Ascending aorta (tissue), 2 donors: ENCODE data around the gene DOHH. TPM values are rescaled to one million over a fixed set of nuclear protein-coding genes. Genes with fewer than 3 reads are reported as not detected.
A peak's percentile ranks its signal among the peaks of the same experiment; 100 is the strongest.
"Not testable (repeated sequence)": the region's sequence is repeated elsewhere in the genome, so short reads cannot be mapped to it uniquely, and the experiment has no call there.

Source experiments
- DNase-seq, 2 donors: peaks; one replicate each; pipeline ENCODE4 v3.0.0-alpha.2; 2019; ENCODE audit warnings: low spot score in 2 of 2
- H3K27ac ChIP-seq, 2 donors: fragments of 200-600 bp; sonication (generic); one replicate each; pipeline ENCODE4 v1.5.1; 2016 to 2017; ENCODE audit warnings: mild to moderate bottlenecking in 1 of 2
- H3K27me3 ChIP-seq: fragments of 200-600 bp; sonication (generic); one replicate; pipeline ENCODE4 v1.5.1; 2017
- H3K36me3 ChIP-seq, 2 donors: fragments of 200-600 bp; sonication (generic); one replicate each; pipeline ENCODE4 v1.5.1; 2016
- H3K4me1 ChIP-seq, 2 donors: fragments of 200-600 bp; sonication (generic); one replicate each; pipeline ENCODE4 v1.5.1; 2016 to 2017; ENCODE audit warnings: mild to moderate bottlenecking in 1 of 2
- H3K4me3 ChIP-seq, 2 donors: fragments of 200-600 bp; sonication (generic); one replicate each; pipeline ENCODE4 v1.5.1; 2016 to 2017; ENCODE audit warnings: mild to moderate bottlenecking in 1 of 2
- H3K9me3 ChIP-seq, 2 donors: fragments of 200-600 bp; sonication (generic); one replicate each; pipeline ENCODE4 v1.5.1; 2016
- intact Hi-C: fragments of 100-400 bp; cut with DNase I; formaldehyde crosslinking; loops from one replicate; pipeline ENCODE4 v1.15.1; 2023
- total RNA-seq: library from RNA; depleted of rRNA; stranded (reverse); fragments of >200 nt; gene quantifications from one replicate; pipeline ENCODE4 v1.1.0, GENCODE V29; 2016
- TF ChIP-seq, protein P1 (sequence below), 3 experiments: fragments of 200-600 bp in 2 of 3; fragments of 450-650 bp in 1 of 3; sonication (generic) in 2 of 3; IDR thresholded peaks; one replicate each; pipeline ENCODE4 v1.5.1; 2016 to 2019; ENCODE audit warnings: antibody characterized with exemption in 3 of 3, mild to moderate bottlenecking in 1 of 3, moderate library complexity in 1 of 3

The DOHH gene
- total RNA-seq, 1 donor from 2014 or later, result 40.9 TPM

DNA sequence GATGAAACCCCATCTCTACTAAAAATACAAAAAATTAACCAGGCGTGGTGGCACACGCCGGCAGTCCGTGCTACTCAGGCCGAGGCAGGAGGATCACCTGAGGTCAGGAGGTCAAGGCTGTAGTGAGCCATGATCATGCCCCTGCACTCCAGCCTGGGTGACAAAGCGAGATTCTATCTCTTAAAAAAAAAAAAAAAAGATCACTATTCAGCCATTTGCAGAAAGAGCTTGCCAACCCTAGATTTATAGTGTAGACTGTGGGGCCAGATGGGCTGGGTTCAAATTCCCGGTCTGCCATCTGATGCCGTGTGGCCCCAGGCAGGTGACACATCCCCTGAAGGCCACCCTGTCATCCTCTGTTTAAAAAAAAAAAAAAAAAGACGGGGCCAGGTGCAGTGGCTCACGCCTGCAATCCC lies 49.0 kb downstream of the DOHH start:
- Histone ChIP-seq H3K27ac (peak overlapping the region; percentile 96 to 99), H3K4me1 (peaks cover 0 to 20% of the 10 kb centered on the region in 2 donors), H3K9me3 (no peaks in the 10 kb centered on the region), H3K4me3 (no peak overlapping the region), H3K36me3 (peaks cover 68 to 79% of the 10 kb centered on the region in 2 donors), H3K27me3 (no peaks in the 10 kb centered on the region)
- TF ChIP-seq, protein P1, sequence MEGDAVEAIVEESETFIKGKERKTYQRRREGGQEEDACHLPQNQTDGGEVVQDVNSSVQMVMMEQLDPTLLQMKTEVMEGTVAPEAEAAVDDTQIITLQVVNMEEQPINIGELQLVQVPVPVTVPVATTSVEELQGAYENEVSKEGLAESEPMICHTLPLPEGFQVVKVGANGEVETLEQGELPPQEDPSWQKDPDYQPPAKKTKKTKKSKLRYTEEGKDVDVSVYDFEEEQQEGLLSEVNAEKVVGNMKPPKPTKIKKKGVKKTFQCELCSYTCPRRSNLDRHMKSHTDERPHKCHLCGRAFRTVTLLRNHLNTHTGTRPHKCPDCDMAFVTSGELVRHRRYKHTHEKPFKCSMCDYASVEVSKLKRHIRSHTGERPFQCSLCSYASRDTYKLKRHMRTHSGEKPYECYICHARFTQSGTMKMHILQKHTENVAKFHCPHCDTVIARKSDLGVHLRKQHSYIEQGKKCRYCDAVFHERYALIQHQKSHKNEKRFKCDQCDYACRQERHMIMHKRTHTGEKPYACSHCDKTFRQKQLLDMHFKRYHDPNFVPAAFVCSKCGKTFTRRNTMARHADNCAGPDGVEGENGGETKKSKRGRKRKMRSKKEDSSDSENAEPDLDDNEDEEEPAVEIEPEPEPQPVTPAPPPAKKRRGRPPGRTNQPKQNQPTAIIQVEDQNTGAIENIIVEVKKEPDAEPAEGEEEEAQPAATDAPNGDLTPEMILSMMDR (IDR thresholded peaks at IDR 0.05), result no peak
- intact Hi-C loops, result loop anchor here (1.0 to 10.0 kb wide), 6 partner anchors 8 to 1287 kb away; partner anchors contain the start of genes DOT1L and NFIC
- DNase-seq, result no peak

DNA sequence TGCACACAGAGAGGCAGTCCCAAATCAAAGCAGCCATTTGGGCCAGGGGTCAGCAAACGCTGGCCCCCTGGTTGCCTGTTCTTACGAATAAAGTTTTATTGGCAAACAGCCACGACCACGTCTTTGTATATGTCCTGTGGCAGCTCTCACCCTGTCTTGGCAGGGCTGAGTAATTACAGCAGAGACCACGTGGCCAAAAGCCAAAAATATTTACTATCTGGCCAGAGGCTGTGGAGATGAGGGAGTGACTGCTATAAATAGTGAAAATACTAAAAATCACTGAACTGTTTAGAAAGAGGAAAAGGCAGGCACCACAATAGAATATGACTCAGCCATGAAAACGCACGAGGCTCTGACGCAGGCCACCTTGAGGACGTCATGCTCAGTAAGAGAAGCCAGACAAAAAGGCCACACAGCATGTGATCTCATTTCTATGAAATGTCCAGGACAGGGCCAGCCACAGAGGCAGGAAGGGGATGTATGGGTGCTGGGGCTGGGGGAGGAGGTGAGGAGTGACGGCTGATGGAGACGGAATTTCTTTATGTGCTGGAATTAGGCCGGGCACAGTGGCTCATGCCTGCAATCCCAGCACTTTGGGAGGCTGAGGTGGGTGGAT lies 49.6 kb downstream of the DOHH start:
- Histone ChIP-seq H3K27me3 (no peaks in the 10 kb centered on the region), H3K36me3 (peaks cover 66 to 79% of the 10 kb centered on the region in 2 donors), H3K9me3 (no peaks in the 10 kb centered on the region), H3K4me3 (no peak overlapping the region), H3K27ac (peak overlapping the region; percentile 96 to 99), H3K4me1 (peaks cover 0 to 20% of the 10 kb centered on the region in 2 donors)
- TF ChIP-seq, protein P1 (IDR thresholded peaks at IDR 0.05), result no peak
- intact Hi-C loops, result loop anchor here (1.0 to 10.0 kb wide), 6 partner anchors 8 to 1286 kb away; partner anchors contain the start of genes DOT1L and NFIC
- peak; percentile 91 to 98 for DNase-seq

DNA sequence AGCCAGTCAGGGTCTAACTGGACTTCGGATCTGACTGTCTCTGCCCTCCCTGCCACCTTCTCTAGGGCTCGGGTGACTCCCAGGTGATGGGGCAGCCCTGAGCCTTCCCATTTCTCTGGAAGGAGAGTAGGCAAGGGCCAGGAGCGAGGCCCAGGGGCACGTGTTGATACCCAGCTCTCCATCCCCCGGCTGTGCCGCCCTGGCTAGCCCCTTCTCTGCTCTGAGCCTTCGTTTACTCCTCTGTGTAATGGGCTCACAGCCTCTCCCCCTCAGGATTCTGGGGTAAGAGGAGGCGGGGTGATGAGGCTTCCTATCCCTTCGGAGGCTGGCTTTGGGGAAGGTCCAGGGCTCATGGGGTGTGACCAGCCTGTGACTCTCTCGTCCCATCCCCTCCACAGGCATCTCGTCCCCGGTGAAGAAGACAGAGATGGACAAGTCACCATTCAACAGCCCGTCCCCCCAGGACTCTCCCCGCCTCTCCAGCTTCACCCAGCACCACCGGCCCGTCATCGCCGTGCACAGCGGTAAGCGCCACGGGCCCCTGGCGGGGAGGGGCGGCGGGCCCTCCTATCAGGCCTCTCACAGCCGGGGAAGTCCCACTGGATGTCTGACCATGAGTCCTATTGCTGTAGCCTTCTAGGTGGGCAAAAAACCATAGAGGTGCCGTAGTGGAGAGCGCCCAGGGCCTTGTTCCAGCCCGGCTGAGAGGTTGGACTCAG lies 51.7 kb downstream of the DOHH start:
- intact Hi-C loops, result no loop called here
- Histone ChIP-seq H3K4me3 (no peak overlapping the region), H3K36me3 (peaks cover 56 to 77% of the 10 kb centered on the region in 2 donors), H3K4me1 (peaks cover 0 to 33% of the 10 kb centered on the region in 2 donors), H3K9me3 (no peaks in the 10 kb centered on the region), H3K27me3 (no peaks in the 10 kb centered on the region), H3K27ac (peak overlapping the region; percentile 87 to 96)
- TF ChIP-seq, protein P1 (IDR thresholded peaks at IDR 0.05), result no peak
- no peak for DNase-seq

DNA sequence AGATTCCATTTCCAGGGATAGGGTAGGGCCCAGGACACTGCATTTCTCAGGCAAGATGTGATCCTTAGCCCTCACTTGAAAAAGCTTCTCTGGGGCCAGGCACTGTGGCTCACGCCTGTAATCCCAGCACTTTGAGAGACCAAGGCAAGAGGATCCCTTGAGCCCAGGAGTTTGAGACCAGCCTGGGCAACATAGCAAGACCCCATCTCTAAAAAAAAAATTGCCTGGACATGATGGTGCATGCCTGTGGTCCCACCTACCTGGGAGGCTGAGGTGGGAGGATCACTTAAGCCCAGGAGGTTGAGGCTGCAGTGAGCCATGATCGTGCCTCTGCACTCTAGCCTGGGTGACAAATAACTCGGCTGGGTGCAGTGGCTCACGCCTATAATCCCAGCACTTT lies 53.8 kb downstream of the DOHH start:
- H3K27ac ChIP-seq, result peak overlapping the region in 1 of 2 donors; percentile 30
- H3K4me3 ChIP-seq, H3K27me3 ChIP-seq, intact Hi-C loops, H3K9me3 ChIP-seq, DNase-seq: not testable (repeated sequence)
- H3K36me3 ChIP-seq, result peaks cover 38 to 69% of the 10 kb centered on the region in 2 donors
- H3K4me1 ChIP-seq, result peaks cover 0 to 28% of the 10 kb centered on the region in 2 donors

DNA sequence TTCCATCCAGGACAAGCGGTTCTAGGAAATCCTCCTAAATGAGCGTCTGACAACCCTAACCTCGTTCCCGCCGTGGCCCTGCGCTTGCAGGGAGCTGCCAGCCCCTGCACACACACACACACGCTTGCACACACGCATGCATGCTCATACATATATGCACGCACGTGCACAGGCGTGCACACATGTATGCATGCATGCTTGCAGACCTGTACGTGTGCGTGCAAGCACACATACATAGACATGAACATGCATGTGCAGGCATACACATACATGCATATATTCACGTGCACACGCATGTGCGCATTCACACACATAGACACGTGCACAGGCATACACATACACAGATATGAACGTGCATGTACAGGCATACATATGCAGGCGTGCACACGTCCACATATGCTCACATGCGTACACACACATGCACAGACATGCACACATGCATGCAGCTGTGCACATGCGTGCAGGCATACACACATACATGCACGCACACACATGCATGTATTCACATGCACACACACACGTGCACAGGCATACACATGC lies 55.7 kb downstream of the DOHH start:
- intact Hi-C loops, result no loop called here
- no peak for DNase-seq
- Histone ChIP-seq H3K27ac (no peak overlapping the region), H3K36me3 (peaks cover 43 to 72% of the 10 kb centered on the region in 2 donors), H3K4me1 (peaks cover 0 to 21% of the 10 kb centered on the region in 2 donors), H3K4me3 (peak overlapping the region in 1 of 2 donors; percentile 22), H3K9me3 (no peaks in the 10 kb centered on the region), H3K27me3 (no peaks in the 10 kb centered on the region)
- TF ChIP-seq, protein P1 (IDR thresholded peaks at IDR 0.05), result no peak
